OCI-LY7 (cell line): Measurements from ENCODE around the gene SIGLEC12.
"Not testable (repeated sequence)": the region's sequence is repeated elsewhere in the genome, so short reads cannot be mapped to it uniquely, and the experiment has no call there.

ENCODE experiments used
- CTCF ChIP-seq: fragments of 200-600 bp; sonication (generic); conservative IDR thresholded peaks from 2 replicates; pipeline ENCODE4 v1.5.1; 2014; ENCODE audit warnings: mild to moderate bottlenecking, antibody characterized with exemption, low read length, moderate library complexity, mixed read lengths
- EZH2phosphoT487 ChIP-seq: fragments of 200-600 bp; sonication (generic); IDR thresholded peaks from 2 replicates; pipeline ENCODE4 v1.6.1; 2018; ENCODE audit warnings: low read depth, borderline replicate concordance, mild to moderate bottlenecking, mixed run types, antibody characterized with exemption, low read length, moderate library complexity, mixed read lengths

DNA sequence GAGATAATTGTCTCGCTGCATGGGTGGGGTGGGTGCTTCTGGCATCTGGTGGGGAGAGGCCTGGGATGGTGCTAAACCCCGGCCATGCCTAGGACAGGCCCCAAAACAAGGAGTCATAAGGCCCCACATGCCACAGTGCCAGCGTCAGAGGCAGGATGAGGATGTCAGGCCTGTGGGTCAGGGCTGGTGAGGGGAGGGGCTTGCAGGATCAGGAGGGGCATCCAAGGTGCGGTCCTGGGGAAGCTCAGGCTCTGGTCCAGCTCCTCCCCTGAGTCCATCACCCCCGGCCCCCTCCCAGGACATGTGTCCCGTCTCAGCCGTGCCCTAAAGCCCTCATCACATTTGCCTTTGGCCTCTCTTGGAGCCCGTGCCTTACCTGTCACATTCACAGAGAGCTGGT, 669 bp downstream of the SIGLEC12 start:
- TF ChIP-seq CTCF, EZH2phosphoT487: not testable (repeated sequence)
